Cardiac muscle cell (in vitro differentiated cells and primary cell): Measurements from ENCODE around the gene PAK1IP1. TPM values are rescaled to one million over a fixed set of nuclear protein-coding genes. Genes with fewer than 3 reads are reported as not detected.
A peak's percentile ranks its signal among the peaks of the same experiment; 100 is the strongest.
"Not testable (repeated sequence)": the region's sequence is repeated elsewhere in the genome, so short reads cannot be mapped to it uniquely, and the experiment has no call there.

Experiments
- DNase-seq, 2 donors: peaks; one replicate each; pipeline versions ENCODE4 v3.0.0 to v3.0.0-alpha.2; 2010 to 2017; ENCODE audit warnings: low read depth in 1 of 2, low spot score in 1 of 2
- H3K27ac ChIP-seq: fragments of 200-600 bp; sonication (generic); 2 replicates; pipeline ENCODE4 v1.5.1; 2016
- H3K27me3 ChIP-seq: fragments of 200-600 bp; sonication (generic); 2 replicates; pipeline ENCODE4 v1.6.0; 2016; ENCODE audit warnings: control low read depth
- H3K36me3 ChIP-seq: fragments of 200-600 bp; sonication (generic); 2 replicates; pipeline ENCODE4 v1.5.1; 2016; ENCODE audit warnings: control low read depth
- H3K4me1 ChIP-seq: fragments of 200-600 bp; sonication (generic); 2 replicates; pipeline ENCODE4 v1.8.1; 2017; ENCODE audit warnings: low read depth, mild to moderate bottlenecking, mixed run types
- H3K4me3 ChIP-seq: fragments of 200-600 bp; sonication (generic); 2 replicates; pipeline ENCODE4 v1.5.1; 2016; ENCODE audit warnings: mild to moderate bottlenecking
- H3K9me3 ChIP-seq: fragments of 200-600 bp; sonication (generic); 2 replicates; pipeline ENCODE4 v1.5.1; 2017; ENCODE audit warnings: low read depth, mild to moderate bottlenecking, control low read depth
- CTCF ChIP-seq: IDR thresholded peaks from 2 replicates; pipeline ENCODE4 v1.5.1; 2012; ENCODE audit warnings: low read depth, mild to moderate bottlenecking, low read length
- polyA plus RNA-seq: library from polyadenylated mRNA; unstranded; fragments of >200 nt; fragmentation: Nextera tagmentation; extraction: Ambion mirVana; gene quantifications from 2 replicates; pipeline ENCODE4 v1.2.1, GENCODE V29; 2016
- total RNA-seq: library from RNA; depleted of rRNA; stranded (reverse); fragments of >200 nt; gene quantifications from 2 replicates; pipeline ENCODE4 v1.2.3, GENCODE V29; 2016

The PAK1IP1 gene
- total and polyA plus RNA-seq, 2 experiments from 2014 or later: 10.4 to 14.6 TPM

- H3K4me1 ChIP-seq: peaks cover 43% of the 10 kb centered on the region
- TF ChIP-seq CTCF: no peak
- H3K27me3 ChIP-seq: no peaks in the 10 kb centered on the region
- H3K4me3 ChIP-seq: peak overlapping the region; percentile 94
- peaks cover 3% of the 10 kb centered on the region for H3K36me3 ChIP-seq
- peak overlapping the region; percentile 89 for H3K27ac ChIP-seq
- DNase-seq: peak in 1 of 2 donors; percentile 51
- no peaks in the 10 kb centered on the region for H3K9me3 ChIP-seq
Measured at GRCh38 chr6:10749734-10750133, 55.0 kb downstream of the PAK1IP1 start.

GRCh38 chr6:10750568-10750967, 55.8 kb downstream of the PAK1IP1 start:
- DNase-seq, H3K4me3 ChIP-seq, H3K9me3 ChIP-seq, H3K36me3 ChIP-seq, H3K27me3 ChIP-seq: not testable (repeated sequence)
- Histone ChIP-seq H3K27ac (peak overlapping the region; percentile 89), H3K4me1 (peaks cover 43% of the 10 kb centered on the region)

- not testable (repeated sequence) for DNase-seq, H3K27me3 ChIP-seq, H3K9me3 ChIP-seq, H3K4me3 ChIP-seq
- peaks cover 41% of the 10 kb centered on the region for H3K4me1 ChIP-seq
- H3K36me3 ChIP-seq: peaks cover 11% of the 10 kb centered on the region
- H3K27ac ChIP-seq: peak overlapping the region; percentile 89
Measured at GRCh38 chr6:10751757-10752156, 57.0 kb downstream of the PAK1IP1 start.

GRCh38 chr6:10756085-10756484, 61.3 kb downstream of the PAK1IP1 start:
- Histone ChIP-seq H3K27me3 (no peaks in the 10 kb centered on the region), H3K9me3 (no peaks in the 10 kb centered on the region), H3K36me3 (peaks cover 17% of the 10 kb centered on the region), H3K4me1 (peaks cover 7% of the 10 kb centered on the region), H3K27ac (peak overlapping the region; percentile 16), H3K4me3 (no peak overlapping the region)
- DNase-seq: no peak
- TF ChIP-seq CTCF: no peak

Other genes with a start within 250 kb of the PAK1IP1 start
- 21.4 and 26.2 TPM in 2 replicates for gene GCNT2, start 173.6 kb upstream of the PAK1IP1 start, total RNA-seq
- 23.8 and 27.3 TPM in 2 replicates for gene GCNT2, start 173.6 kb upstream of the PAK1IP1 start, polyA plus RNA-seq
- gene C6orf52, start 356 bp upstream of the PAK1IP1 start, total RNA-seq: 2.1 and 10.9 TPM in 2 replicates
- gene C6orf52, start 356 bp upstream of the PAK1IP1 start, polyA plus RNA-seq: 3.6 and 7.2 TPM in 2 replicates
- gene TMEM14C, start 28.1 kb downstream of the PAK1IP1 start, total RNA-seq: 141 and 220 TPM in 2 replicates
- gene TMEM14C, start 28.1 kb downstream of the PAK1IP1 start, polyA plus RNA-seq: 407 and 441 TPM in 2 replicates
- gene TMEM14B, start 52.8 kb downstream of the PAK1IP1 start, total RNA-seq: 77.0 and 143 TPM in 2 replicates
- 307 and 381 TPM in 2 replicates for gene TMEM14B, start 52.8 kb downstream of the PAK1IP1 start, polyA plus RNA-seq
- gene MAK, start 143.6 kb downstream of the PAK1IP1 start, total RNA-seq: 0.04 and 0.18 TPM in 2 replicates
- gene MAK, start 143.6 kb downstream of the PAK1IP1 start, polyA plus RNA-seq: 0.49 and 0.77 TPM in 2 replicates
- not detected in 2 replicates for gene GCM2, start 187.1 kb downstream of the PAK1IP1 start, total RNA-seq
- not detected in 2 replicates for gene GCM2, start 187.1 kb downstream of the PAK1IP1 start, polyA plus RNA-seq
- gene SYCP2L, start 192.1 kb downstream of the PAK1IP1 start, total RNA-seq: 3.4 and 6.9 TPM in 2 replicates
- gene SYCP2L, start 192.1 kb downstream of the PAK1IP1 start, polyA plus RNA-seq: 0.51 and 4.5 TPM in 2 replicates